SK-N-MC (cell line): ENCODE results near the gene P2RY6.

ENCODE experiments used
- EZH2 ChIP-seq: fragments of 200-600 bp; sonication (generic); IDR thresholded peaks from one replicate; pipeline ENCODE4 v1.6.1; 2017; ENCODE audit warnings: antibody characterized with exemption
- FOXP2 ChIP-seq: optimal IDR thresholded peaks from 2 replicates; pipeline ENCODE3; 2011; ENCODE audit warnings: mild to moderate bottlenecking, moderate library complexity; ENCODE audit not compliant: insufficient read depth; ENCODE audit errors: extremely low read length, control extremely low read depth
- POLR2AphosphoS5 ChIP-seq: IDR thresholded peaks from 2 replicates; pipeline ENCODE4 v1.6.1; 2012; ENCODE audit warnings: mild to moderate bottlenecking, low read depth, low read length, borderline replicate concordance

GRCh38 chr11:73324116-73324515 lies 52.0 kb downstream of the P2RY6 start:
- TF ChIP-seq EZH2 (no peak), POLR2AphosphoS5 (no peak), FOXP2 (no peak)
